Measurements from ENCODE around the gene RBFOX1. TPM values are rescaled to one million over a fixed set of nuclear protein-coding genes. Genes with fewer than 3 reads are reported as not detected.

Gene RBFOX1
- total and polyA plus RNA-seq, 2 donors (not counting 1 experiment from before 2014, with no cell fraction given) = not detected

- peaks cover 5% of the 10 kb centered on the region for H3K9me3 Mint-ChIP-seq (ENCODE audit: insufficient read depth)
- Histone ChIP-seq H3K4me2 (replicated peaks; ENCODE audit: low read depth, low read length, poor library complexity, severe bottlenecking) (no peak overlapping the region), H3K4me3 (ENCODE audit: control extremely low read depth in 1 of 5, extremely low read depth in 1 of 5, insufficient read depth in 1 of 5, low read depth in 2 of 5, low read length in 4 of 5) (no peak overlapping the region), H3K4me1 (ENCODE audit: control insufficient read depth in 2 of 2, insufficient read depth in 2 of 2, low read length in 2 of 2) (no peaks in the 10 kb centered on the region), H3K9ac (ENCODE audit: low read length) (no peak overlapping the region), H4K20me1 (ENCODE audit: control insufficient read depth, insufficient read depth, low read length, poor library complexity, severe bottlenecking) (no peaks in the 10 kb centered on the region), H3K27ac (ENCODE audit: low read length in 2 of 2) (no peak overlapping the region), H3K36me3 (replicated peaks in 1 of 2; ENCODE audit: control extremely low read depth in 1 of 2, control insufficient read depth in 1 of 2, extremely low read depth in 1 of 2, insufficient read depth in 2 of 2, low read length in 1 of 2) (no peaks in the 10 kb centered on the region), H3K9me3 (ENCODE audit: control extremely low read depth in 1 of 3, control insufficient read depth in 2 of 3, insufficient read depth in 1 of 3, low read length in 2 of 3) (peaks cover 0 to 9% (median 5%) of the 10 kb centered on the region in 3 donors), H2AFZ (ENCODE audit: insufficient read depth, low read depth, low read length, poor library complexity, severe bottlenecking) (no peak overlapping the region), H3K79me2 (ENCODE audit: control insufficient read depth, insufficient read depth, low read length) (no peaks in the 10 kb centered on the region), H3K27me3 (replicated peaks in 1 of 4; ENCODE audit: control extremely low read depth in 1 of 4, control insufficient read depth in 3 of 4, insufficient read depth in 4 of 4, low read length in 3 of 4) (no peaks in the 10 kb centered on the region)
- ATAC-seq (ENCODE audit: low read depth) (no peak), DNase-seq (no peak)
- no peaks in the 10 kb centered on the region for H3K4me1 Mint-ChIP-seq
- intact Hi-C loops (cut with micrococcal nuclease) = no loop called here
- TF ChIP-seq CTCF (IDR thresholded peaks at IDR 0.05) (no peak), EZH2 (IDR thresholded peaks at IDR 0.05; ENCODE audit: borderline replicate concordance, insufficient read depth, low read depth, low read length, poor library complexity, severe bottlenecking) (no peak)
- POLR2A ChIA-PET = no interaction called here
- no peaks in the 10 kb centered on the region for H3K27me3 Mint-ChIP-seq
- WGBS (ENCODE audit: insufficient coverage) = 79% methylated on average over 7 of the region's 7 CpGs
- H3K4me3 Mint-ChIP-seq = no peak overlapping the region
- no peak overlapping the region for H3K27ac Mint-ChIP-seq
- CTCF ChIA-PET = no interaction called here
These were observed 33.4 kb downstream of the RBFOX1 start for GRCh38 chr16:7366041-7366440.

- H2AFZ ChIP-seq (ENCODE audit: insufficient read depth, low read depth, low read length, poor library complexity, severe bottlenecking) = no peak overlapping the region
- peaks cover 0 to 9% (median 5%) of the 10 kb centered on the region in 3 donors for H3K9me3 ChIP-seq (ENCODE audit: control extremely low read depth in 1 of 3, control insufficient read depth in 2 of 3, insufficient read depth in 1 of 3, low read length in 2 of 3)
- H3K27me3 ChIP-seq (replicated peaks in 1 of 4; ENCODE audit: control extremely low read depth in 1 of 4, control insufficient read depth in 3 of 4, insufficient read depth in 4 of 4, low read length in 3 of 4) = no peaks in the 10 kb centered on the region
- H3K9ac ChIP-seq (ENCODE audit: low read length) = no peak overlapping the region
- no peak overlapping the region for H3K4me2 ChIP-seq (replicated peaks; ENCODE audit: low read depth, low read length, poor library complexity, severe bottlenecking)
- Mint-ChIP-seq H3K4me1 (no peaks in the 10 kb centered on the region), H3K27me3 (no peaks in the 10 kb centered on the region), H3K4me3 (no peak overlapping the region), H3K27ac (no peak overlapping the region), H3K9me3 (ENCODE audit: insufficient read depth) (peaks cover 5% of the 10 kb centered on the region)
- WGBS (ENCODE audit: insufficient coverage) = 89% methylated on average over 1 of the region's 8 CpGs
- ATAC-seq (ENCODE audit: low read depth) (no peak), DNase-seq (no peak)
- intact Hi-C loops (cut with micrococcal nuclease) = no loop called here
- H3K4me3 ChIP-seq (ENCODE audit: control extremely low read depth in 1 of 5, extremely low read depth in 1 of 5, insufficient read depth in 1 of 5, low read depth in 2 of 5, low read length in 4 of 5) = no peak overlapping the region
- no peaks in the 10 kb centered on the region for H3K79me2 ChIP-seq (ENCODE audit: control insufficient read depth, insufficient read depth, low read length)
- TF ChIP-seq CTCF (IDR thresholded peaks at IDR 0.05) = no peak
- no peak for TF ChIP-seq EZH2 (IDR thresholded peaks at IDR 0.05; ENCODE audit: borderline replicate concordance, insufficient read depth, low read depth, low read length, poor library complexity, severe bottlenecking)
- H3K27ac ChIP-seq (ENCODE audit: low read length in 2 of 2) = no peak overlapping the region
- CTCF ChIA-PET = no interaction called here
- POLR2A ChIA-PET = no interaction called here
- H3K4me1 ChIP-seq (ENCODE audit: control insufficient read depth in 2 of 2, insufficient read depth in 2 of 2, low read length in 2 of 2) = no peaks in the 10 kb centered on the region
- no peaks in the 10 kb centered on the region for H3K36me3 ChIP-seq (replicated peaks in 1 of 2; ENCODE audit: control extremely low read depth in 1 of 2, control insufficient read depth in 1 of 2, extremely low read depth in 1 of 2, insufficient read depth in 2 of 2, low read length in 1 of 2)
- no peaks in the 10 kb centered on the region for H4K20me1 ChIP-seq (ENCODE audit: control insufficient read depth, insufficient read depth, low read length, poor library complexity, severe bottlenecking)
These were observed 34.6 kb downstream of the RBFOX1 start for GRCh38 chr16:7366993-7367880.
